ENCODE results near the gene KLK5. TPM values are rescaled to one million over a fixed set of nuclear protein-coding genes. Genes with fewer than 3 reads are reported as not detected.

Gene KLK5
- total RNA-seq, 1 experiment from 2014 or later: not detected

DNA sequence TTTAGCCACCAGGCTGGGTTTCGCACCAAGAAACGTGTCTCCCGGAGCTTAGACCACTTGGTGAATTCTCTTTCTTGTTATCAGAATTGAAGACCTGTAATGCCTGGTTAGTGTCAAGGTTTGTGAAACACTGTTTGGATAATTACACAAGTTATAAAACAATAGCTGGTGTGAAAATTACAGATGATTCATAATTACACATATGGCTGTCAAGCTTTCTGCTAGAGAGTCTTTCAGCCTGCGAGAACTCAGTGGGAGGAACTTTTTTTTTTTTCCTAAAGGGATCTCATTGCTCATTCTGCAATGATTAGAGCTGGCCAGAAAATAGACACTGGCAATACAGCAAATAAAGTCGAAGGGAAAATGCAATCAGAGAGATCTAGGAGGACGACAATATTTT is 28.3 kb downstream of the KLK5 start:
- no peak overlapping the region for H3K4me3 ChIP-seq
- no peaks in the 10 kb centered on the region for H3K36me3 ChIP-seq
- no peak for DNase-seq (ENCODE audit: low read depth in 1 of 2, low spot score in 2 of 2)
- peaks cover 9% of the 10 kb centered on the region; the same call in 1 of the 2 replicates for H3K4me1 ChIP-seq (replicated peaks)
- no peak overlapping the region for H3K27ac ChIP-seq
- no peaks in the 10 kb centered on the region for H3K9me3 ChIP-seq (replicated peaks)
- 0 out of 2 replicates have a peak, but pooled peaks cover 4% of the 10 kb centered on the region for H3K27me3 ChIP-seq (replicated peaks)

DNA sequence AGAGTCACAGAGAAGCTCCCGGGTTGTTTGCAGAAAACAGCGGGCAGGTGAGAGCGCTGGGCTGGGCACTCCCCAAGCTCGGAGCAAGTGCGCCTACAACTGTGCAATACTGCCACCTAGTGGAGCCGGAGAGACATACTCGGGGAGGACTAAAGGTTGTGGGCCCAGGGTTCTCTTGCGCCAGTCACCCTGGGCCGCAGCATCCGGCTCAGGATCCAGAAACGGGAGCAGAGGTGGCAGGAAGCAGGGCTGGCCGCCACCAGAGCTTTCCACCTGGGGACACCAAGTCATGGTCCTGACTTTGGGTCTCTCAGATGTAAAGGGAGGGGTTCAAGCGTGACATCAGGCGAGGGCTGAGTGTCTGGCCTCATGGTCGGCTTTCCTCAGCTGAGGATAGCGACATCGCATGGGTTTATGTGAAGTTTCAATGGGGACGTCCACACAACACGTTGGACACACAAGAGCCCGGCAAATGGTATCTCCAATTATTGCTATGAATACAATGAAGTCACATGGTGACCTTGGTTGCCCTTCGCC is 30.5 kb downstream of the KLK5 start:
- no peak overlapping the region for H3K4me3 ChIP-seq
- no peaks in the 10 kb centered on the region for H3K36me3 ChIP-seq
- no peaks in the 10 kb centered on the region for H3K9me3 ChIP-seq (replicated peaks)
- H3K27ac ChIP-seq: no peak overlapping the region
- H3K4me1 ChIP-seq (replicated peaks): peaks cover 9% of the 10 kb centered on the region; the same call in 1 of the 2 replicates
- DNase-seq (ENCODE audit: low read depth in 1 of 2, low spot score in 2 of 2): peak in 1 of 2 experiments; percentile 64
- 0 out of 2 replicates have a peak, but pooled peaks cover 4% of the 10 kb centered on the region for H3K27me3 ChIP-seq (replicated peaks)

DNA sequence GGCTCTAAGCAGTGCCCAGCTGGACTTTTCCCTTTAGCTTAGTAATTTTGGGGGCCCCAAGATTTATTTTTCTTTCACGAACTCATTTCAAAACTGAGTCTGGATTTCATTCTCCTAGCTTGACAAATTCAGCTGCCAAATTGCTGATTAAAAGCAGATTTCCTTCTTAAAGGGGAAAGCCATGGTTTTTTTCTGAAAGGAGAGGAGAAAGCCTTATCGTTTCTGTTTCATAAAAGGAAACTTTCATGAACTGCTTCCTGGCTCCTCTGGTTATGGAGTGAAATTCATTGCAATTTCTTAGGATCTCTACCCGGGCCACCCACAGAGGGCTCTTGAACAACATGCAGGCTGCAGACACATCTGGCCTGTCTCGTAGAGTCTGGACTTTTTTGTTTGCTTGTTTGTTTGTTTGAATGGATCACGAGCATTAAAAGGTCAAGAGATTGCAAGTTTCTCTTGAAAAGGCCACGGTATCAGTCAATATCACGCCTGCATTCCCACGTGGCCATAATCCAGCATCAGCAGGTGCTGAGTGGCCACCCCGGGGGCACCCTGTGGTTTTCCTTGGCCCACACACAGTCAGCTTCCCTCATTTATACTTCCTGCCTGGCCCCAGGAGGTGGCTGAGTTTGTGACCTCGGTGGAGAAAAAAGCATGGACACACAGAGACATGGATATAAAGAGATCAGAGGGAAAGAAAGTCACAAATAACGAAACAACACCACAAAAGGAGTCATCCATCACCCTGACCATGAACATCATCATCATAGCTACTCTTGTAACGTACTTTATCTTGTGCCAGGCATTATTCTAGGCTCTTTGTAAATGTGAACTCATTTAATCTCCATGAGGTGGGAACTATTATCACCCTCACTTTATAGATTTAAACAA is 31.2 kb downstream of the KLK5 start:
- peaks cover 9% of the 10 kb centered on the region; the same call in 1 of the 2 replicates for H3K4me1 ChIP-seq (replicated peaks)
- no peak overlapping the region for H3K4me3 ChIP-seq
- peak; percentile 45 to 54 for DNase-seq (ENCODE audit: low read depth in 1 of 2, low spot score in 2 of 2)
- no peak overlapping the region for H3K27ac ChIP-seq
- no peaks in the 10 kb centered on the region for H3K36me3 ChIP-seq
- 0 out of 2 replicates have a peak, but pooled peaks cover 4% of the 10 kb centered on the region for H3K27me3 ChIP-seq (replicated peaks)
- no peaks in the 10 kb centered on the region for H3K9me3 ChIP-seq (replicated peaks)

DNA sequence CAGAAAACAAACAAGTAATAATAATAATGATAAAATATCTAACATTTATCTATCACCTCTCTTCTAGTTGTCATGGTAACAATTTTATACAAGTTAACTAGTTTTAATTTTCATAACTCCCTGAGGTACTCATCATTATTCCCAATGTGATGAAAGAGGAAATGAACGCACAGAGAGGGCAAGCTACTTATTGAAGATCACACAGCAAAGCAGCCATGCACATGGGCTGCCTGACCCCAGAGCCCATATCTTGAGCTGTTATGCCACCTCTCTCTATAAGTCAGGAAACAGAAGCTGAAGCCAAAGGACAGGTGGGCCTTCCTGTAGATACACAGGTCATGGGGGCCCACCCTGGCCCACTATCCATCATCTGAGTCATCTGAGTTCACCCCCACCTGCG is 36.8 kb downstream of the KLK5 start:
- H3K4me1 ChIP-seq (replicated peaks): no peaks in the 10 kb centered on the region
- no peak overlapping the region for H3K27ac ChIP-seq
- H3K4me3 ChIP-seq: no peak overlapping the region
- no peak for DNase-seq (ENCODE audit: low read depth in 1 of 2, low spot score in 2 of 2)
- H3K9me3 ChIP-seq (replicated peaks): no peaks in the 10 kb centered on the region
- H3K36me3 ChIP-seq: no peaks in the 10 kb centered on the region
- H3K27me3 ChIP-seq (replicated peaks): peaks cover 7% of the 10 kb centered on the region; the same call in 1 of the 2 replicates

DNA sequence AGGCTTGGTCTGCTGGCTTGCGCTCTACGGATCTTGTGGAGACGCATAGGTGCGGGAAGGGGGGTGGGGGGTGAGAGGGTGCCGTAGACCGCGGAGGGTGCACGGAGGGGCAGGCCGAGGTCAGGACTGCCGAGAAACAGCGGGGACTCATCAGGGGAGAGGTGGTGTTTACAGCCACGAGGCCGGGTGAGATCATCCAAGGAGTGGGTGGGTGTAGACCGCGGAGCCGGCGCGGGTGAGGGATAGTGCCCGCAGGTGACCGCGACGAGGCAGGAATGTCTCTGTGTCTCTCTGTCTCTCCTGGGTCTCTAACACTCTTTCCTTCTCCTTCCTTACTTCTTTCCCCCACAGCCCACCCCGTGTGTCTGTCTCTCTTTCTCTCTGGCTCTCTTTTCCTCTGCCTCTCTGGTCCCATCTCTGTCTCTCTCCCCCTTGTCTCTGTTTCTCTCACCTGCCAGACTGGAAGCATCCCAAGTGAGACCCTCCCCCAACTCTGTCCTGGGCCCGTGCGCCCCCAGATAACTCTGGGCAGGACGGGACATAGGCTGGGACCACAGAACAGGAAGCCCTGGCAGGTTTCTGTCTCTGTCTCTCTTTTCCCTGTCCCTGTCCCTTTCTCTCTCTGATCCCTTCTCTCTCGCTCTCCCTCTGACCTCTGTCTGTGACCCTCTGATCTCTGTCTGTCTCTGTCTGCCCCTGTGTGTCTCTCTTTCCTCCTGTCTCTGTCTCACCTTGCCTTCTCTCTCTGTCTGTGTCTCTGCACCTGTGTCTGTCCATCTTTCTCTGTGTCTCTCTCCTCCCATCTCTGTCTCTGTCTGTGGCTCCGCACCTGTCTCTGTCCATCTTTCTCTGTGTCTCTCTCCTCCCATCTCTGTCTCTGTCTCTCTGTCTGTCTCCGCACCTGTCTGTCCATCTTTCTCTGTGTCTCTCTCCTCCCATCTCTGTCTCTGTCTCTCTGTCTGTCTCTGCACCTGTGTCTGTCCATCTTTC is 39.8 kb downstream of the KLK5 start:
- Histone ChIP-seq H3K4me1 (replicated peaks) (no peaks in the 10 kb centered on the region), H3K27me3 (replicated peaks) (peaks cover 3% of the 10 kb centered on the region; the same call in 1 of the 2 replicates)

DNA sequence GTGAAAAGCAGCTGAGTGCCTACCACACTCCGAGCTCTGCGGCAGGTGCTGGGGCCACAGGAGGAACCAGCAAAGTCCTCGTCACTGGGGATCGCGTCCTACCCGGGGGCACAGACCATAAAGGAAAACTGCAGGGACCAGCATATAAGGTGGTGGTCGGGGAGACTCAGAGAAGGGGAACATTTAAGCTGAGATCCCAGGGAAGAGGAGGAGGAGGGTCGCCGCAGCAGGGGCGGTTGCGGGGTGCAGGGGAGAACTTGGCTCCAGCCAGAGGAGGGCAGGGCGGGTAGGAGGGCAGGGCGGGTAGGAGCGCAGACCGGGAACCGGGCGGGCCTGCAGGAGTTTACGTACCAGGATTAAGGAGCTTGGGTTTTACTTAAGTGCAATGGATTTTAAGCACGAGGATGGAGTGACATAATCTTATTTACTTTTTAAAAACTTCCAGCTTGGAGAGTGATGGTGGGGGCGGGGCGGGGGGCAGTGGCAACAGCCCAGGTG is 40.7 kb downstream of the KLK5 start:
- peaks cover 3% of the 10 kb centered on the region; the same call in 1 of the 2 replicates for H3K27me3 ChIP-seq (replicated peaks)
- DNase-seq (ENCODE audit: low read depth in 1 of 2, low spot score in 2 of 2): no peak
- H3K27ac ChIP-seq: no peak overlapping the region
- H3K4me1 ChIP-seq (replicated peaks): no peaks in the 10 kb centered on the region
- no peaks in the 10 kb centered on the region for H3K9me3 ChIP-seq (replicated peaks)
- no peaks in the 10 kb centered on the region for H3K36me3 ChIP-seq
- no peak overlapping the region for H3K4me3 ChIP-seq

More for the DNA sequence above, 39.8 kb downstream of the KLK5 start:
- no peak for DNase-seq (ENCODE audit: low read depth in 1 of 2, low spot score in 2 of 2)
- Histone ChIP-seq H3K4me3 (no peak overlapping the region), H3K9me3 (replicated peaks) (no peaks in the 10 kb centered on the region), H3K36me3 (no peaks in the 10 kb centered on the region), H3K27ac (no peak overlapping the region)

DNA sequence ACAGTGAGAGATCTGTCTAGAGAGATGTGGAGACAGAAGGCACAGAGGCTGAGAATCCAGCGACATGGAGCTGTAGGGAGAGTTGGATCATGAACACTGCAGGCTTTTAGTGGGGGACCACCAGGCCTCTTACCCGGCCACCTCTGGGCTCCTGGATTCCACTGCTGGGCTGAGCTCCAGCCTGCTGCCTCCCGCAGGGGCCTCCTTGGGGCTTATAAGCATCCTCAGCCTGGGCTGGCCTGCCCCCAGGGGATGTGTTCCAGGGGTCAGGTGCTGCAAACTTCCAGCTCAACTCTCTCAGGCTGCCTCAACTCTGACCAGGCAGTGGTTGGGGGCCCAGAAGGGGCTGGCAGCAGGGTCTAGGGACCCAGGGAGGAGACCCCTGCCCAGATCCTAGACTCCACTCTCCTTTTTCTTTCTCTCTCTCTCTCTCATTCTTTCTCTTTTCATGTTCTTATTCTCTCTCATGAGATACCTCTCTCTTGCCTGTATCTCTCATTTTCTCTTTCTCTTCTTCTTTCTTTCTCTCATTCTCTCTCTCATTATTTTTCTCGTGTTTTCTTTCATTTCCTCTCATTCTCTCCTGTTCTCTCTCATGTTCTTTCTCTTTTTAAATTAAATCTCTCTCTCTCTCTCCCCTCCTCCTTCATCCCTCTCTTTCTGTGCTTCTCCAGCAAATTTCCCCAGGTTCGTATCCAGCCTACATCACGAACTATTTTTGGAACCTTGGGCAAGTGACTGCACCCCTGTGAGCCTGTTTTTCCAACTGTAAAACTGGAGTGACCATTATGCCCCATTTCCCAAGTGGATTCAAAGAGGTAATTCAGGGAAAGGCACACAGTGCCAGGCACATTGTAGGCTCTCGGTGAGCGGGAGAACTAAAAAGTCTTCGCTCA is 41.4 kb downstream of the KLK5 start, which contains the start of gene KLK4:
Gene KLK4, minus strand, starts transcription at position 190 of the 896 bp plus-strand sequence. CDS start 657 bp downstream, outside the sequence.
- Histone ChIP-seq H3K27ac (no peak within 1 kb of the TSS), H3K4me1 (replicated peaks) (no peaks in the 10 kb centered on the region), H3K9me3 (replicated peaks) (no peaks in the 10 kb centered on the region), H3K27me3 (replicated peaks) (peaks cover 3% of the 10 kb centered on the region; the same call in 1 of the 2 replicates), H3K36me3 (no peaks in the 10 kb centered on the region), H3K4me3 (no peak within 1 kb of the TSS)
- DNase-seq (ENCODE audit: low read depth in 1 of 2, low spot score in 2 of 2): no peak

DNA sequence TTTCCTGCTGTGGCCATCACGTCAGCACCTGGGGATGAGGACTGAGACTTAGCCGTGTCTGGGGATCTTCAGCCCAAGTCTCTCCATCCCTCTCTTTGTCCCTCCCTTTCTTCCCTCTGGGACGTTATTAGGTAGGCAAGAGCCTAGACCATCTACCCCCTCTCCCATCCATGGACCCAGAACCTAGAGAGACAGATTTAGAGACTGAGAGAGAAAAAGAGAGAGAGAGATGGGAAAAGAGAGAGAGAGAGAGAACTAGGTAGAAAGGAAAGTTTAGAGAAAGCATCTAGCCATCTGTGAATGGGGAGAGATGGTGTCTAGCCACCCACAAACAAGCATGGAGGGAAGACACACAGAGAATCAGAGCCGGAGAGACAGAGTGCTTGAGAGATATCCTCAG is 42.1 kb downstream of the KLK5 start:
- H3K27ac ChIP-seq: no peak overlapping the region
- H3K27me3 ChIP-seq (replicated peaks): peaks cover 3% of the 10 kb centered on the region; the same call in 1 of the 2 replicates
- no peak for DNase-seq (ENCODE audit: low read depth in 1 of 2, low spot score in 2 of 2)
- H3K4me1 ChIP-seq (replicated peaks): no peaks in the 10 kb centered on the region
- no peaks in the 10 kb centered on the region for H3K9me3 ChIP-seq (replicated peaks)
- no peak overlapping the region for H3K4me3 ChIP-seq
- no peaks in the 10 kb centered on the region for H3K36me3 ChIP-seq

DNA sequence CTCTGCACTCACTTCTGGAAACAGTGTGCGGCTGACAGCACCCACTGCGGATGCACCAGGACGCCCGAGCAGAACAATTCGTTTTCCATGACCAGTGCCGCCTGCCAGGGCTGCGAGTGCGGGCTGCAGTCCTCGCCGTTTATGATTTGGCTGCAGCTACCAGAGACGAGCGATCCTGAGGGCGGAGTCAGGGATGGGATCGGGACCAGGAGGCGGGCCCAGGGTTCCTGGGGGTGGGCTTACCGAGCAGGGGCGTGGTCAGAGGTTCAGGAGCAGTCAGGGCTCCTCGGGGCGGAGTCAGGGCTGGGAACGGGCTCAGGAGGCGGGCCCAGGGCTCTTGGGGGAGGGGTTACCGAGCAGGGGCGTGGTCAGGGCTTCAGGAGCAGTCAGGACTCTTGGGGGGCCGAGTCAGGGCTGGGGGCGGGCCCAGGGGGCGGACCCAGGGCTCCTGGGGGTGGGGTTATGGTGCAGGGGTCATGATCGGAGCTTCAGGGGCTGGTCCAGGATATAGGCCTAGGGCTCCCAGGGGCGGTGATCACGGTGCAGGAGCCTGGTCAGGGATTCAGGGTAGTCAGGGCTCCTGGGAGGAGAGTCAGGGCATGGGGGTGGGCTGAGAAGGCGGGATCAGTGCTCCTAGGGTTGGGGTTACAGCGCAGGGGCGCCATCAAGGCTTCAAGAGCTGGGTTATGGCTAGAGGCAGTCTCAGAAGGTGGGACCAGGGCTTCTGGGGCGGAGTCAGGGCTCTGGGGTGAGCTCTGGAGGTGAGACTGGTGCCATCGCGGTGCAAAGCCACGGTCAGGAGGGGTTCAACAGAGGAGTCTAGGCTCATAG is 43.4 kb downstream of the KLK5 start:
- peaks cover 3% of the 10 kb centered on the region; the same call in 1 of the 2 replicates for H3K27me3 ChIP-seq (replicated peaks)
- no peaks in the 10 kb centered on the region for H3K9me3 ChIP-seq (replicated peaks)
- H3K4me3 ChIP-seq: no peak overlapping the region
- no peak overlapping the region for H3K27ac ChIP-seq
- H3K4me1 ChIP-seq (replicated peaks): no peaks in the 10 kb centered on the region
- no peak for DNase-seq (ENCODE audit: low read depth in 1 of 2, low spot score in 2 of 2)
- no peaks in the 10 kb centered on the region for H3K36me3 ChIP-seq

DNA sequence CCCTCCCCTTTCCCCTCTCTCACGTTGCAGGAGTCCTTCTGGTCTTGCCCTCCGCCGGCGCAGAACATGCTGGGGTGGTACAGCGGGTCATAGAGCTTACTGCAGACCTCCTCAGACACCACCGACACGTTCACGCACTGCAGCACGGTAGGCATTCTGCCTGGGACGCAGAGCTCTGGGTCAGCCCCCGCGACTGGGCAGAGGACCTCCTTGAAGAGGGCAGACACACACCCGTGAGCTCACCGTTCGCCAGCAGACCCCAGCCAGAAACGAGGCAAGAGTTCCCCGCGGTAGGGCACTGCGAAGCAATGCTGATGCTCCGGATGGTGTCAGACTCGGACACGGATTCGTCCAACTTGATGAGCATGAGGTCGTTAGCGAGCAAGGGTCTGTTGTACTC is 44.5 kb downstream of the KLK5 start:
- Histone ChIP-seq H3K27ac (no peak overlapping the region), H3K4me3 (no peak overlapping the region), H3K36me3 (no peaks in the 10 kb centered on the region), H3K4me1 (replicated peaks) (no peaks in the 10 kb centered on the region), H3K9me3 (replicated peaks) (no peaks in the 10 kb centered on the region), H3K27me3 (replicated peaks) (peaks cover 3% of the 10 kb centered on the region; the same call in 1 of the 2 replicates)
- no peak for DNase-seq (ENCODE audit: low read depth in 1 of 2, low spot score in 2 of 2)

DNA sequence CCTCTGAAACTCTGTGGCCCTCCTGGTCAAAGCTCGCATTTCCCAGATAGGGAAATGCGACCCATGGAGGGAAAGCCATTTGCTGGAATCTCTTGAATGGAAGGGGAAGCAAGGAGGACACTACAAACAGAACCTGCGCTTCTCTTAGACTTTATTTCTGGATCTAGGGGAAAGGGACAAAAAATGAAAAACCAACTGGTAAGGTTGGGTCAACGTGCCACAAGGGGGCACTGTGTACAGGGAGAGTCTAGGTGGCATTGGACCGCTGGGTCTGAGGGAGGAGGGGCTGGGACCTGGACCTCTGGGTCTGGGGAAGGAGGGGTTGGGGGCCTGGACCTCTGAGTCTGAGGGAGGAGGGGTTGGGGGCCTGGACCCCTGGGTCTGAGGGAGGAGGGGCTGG is 46.6 kb downstream of the KLK5 start:
- Histone ChIP-seq H3K27me3 (replicated peaks) (no peaks in the 10 kb centered on the region), H3K4me1 (replicated peaks) (no peaks in the 10 kb centered on the region), H3K4me3 (no peak overlapping the region), H3K36me3 (no peaks in the 10 kb centered on the region), H3K27ac (no peak overlapping the region), H3K9me3 (replicated peaks) (no peaks in the 10 kb centered on the region)
- no peak for DNase-seq (ENCODE audit: low read depth in 1 of 2, low spot score in 2 of 2)

DNA sequence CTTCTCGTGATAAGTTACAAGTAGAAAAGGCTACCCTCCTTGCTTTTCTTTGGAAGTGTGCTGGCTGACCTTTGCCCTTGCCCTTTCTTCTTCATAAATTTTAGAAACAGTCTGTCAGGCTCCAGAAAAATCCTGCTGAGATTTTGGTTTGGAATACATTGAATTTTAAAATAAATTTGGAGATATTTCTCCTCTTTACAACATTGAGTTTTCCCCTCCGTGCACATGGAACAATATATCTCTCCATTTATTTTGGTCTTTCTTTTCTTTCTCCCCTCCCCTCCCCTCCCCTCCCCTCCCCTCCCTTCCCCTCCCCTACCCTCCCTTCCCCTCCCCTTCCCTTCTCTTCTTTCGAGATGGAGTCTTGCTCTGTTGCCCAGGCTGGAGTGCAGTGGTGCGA is 50.2 kb downstream of the KLK5 start:
- Histone ChIP-seq H3K4me1 (replicated peaks) (no peaks in the 10 kb centered on the region), H3K27me3 (replicated peaks) (no peaks in the 10 kb centered on the region), H3K9me3 (replicated peaks) (no peaks in the 10 kb centered on the region), H3K27ac (no peak overlapping the region), H3K36me3 (no peaks in the 10 kb centered on the region), H3K4me3 (no peak overlapping the region)
- no peak for DNase-seq (ENCODE audit: low read depth in 1 of 2, low spot score in 2 of 2)
